GM12878 (cell line): ENCODE data around the gene CDC25A.

ENCODE experiments used
- EZH2 ChIP-seq: IDR thresholded peaks from 2 replicates; pipeline ENCODE4 v1.6.1; 2012; ENCODE audit warnings: low read depth, mild to moderate bottlenecking, control low read depth, inconsistent platforms, low read length, borderline replicate concordance; ENCODE audit not compliant: control insufficient read depth
- POLR2AphosphoS5 ChIP-seq: IDR thresholded peaks from 2 replicates; pipeline ENCODE4 v1.6.1; 2011; ENCODE audit warnings: mild to moderate bottlenecking, low read length, inconsistent platforms
- RB1 ChIP-seq: fragments of 450-650 bp; formaldehyde crosslinking; IDR thresholded peaks from 2 replicates; pipeline ENCODE4 v1.6.1; 2017; ENCODE audit warnings: mild to moderate bottlenecking, borderline replicate concordance
- YBX1 ChIP-seq: fragments of 450-650 bp; IDR thresholded peaks from 2 replicates; pipeline ENCODE4 v1.6.1; 2016; ENCODE audit warnings: antibody characterized with exemption
- ZNF274 ChIP-seq: IDR thresholded peaks from one replicate; pipeline ENCODE4 v1.8.0; 2011; ENCODE audit not compliant: insufficient read length, insufficient read depth
- TF ChIP-seq, protein P1 (sequence below), 3 experiments: IDR thresholded peaks in 2 of 3; conservative IDR thresholded peaks in 1 of 3; 2 replicates each; pipeline ENCODE4 v1.5.1; 2011; ENCODE audit warnings: low read depth in 3 of 3, low read length in 3 of 3, mild to moderate bottlenecking in 3 of 3, control low read depth in 2 of 3, moderate library complexity in 2 of 3, inconsistent platforms in 1 of 3, mixed read lengths in 1 of 3; ENCODE audit not compliant: control insufficient read depth in 2 of 3, insufficient read depth in 1 of 3; ENCODE audit errors: extremely low read depth in 1 of 3
- TF ChIP-seq, protein P2 (sequence below): IDR thresholded peaks from 2 replicates; pipeline ENCODE4 v1.6.1; 2011; ENCODE audit warnings: low read depth, mild to moderate bottlenecking, low read length, moderate library complexity, borderline replicate concordance; ENCODE audit errors: extremely low read depth
- TF ChIP-seq, protein P3 (sequence below): IDR thresholded peaks from 2 replicates; pipeline ENCODE4 v1.6.1; 2011; ENCODE audit warnings: low read depth, low read length, improper control_type of control experiment, borderline replicate concordance

DNA sequence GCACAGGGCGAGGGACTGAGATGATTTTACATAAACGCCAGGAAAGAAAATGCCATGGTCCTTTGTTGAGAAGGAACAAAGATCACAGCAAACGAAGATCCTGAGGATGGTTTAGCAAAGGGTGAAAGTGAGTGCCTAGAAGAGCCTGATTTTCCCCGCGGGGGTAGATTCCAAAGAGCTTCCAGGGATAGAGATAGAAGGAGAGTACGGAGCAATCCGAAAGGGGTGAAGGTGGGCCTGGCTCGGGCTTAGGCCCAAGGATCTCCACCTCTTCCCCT is 977 bp downstream of the CDC25A start:
- TF ChIP-seq RB1 (no peak), YBX1 (no peak), EZH2 (no peak), POLR2AphosphoS5 (no peak), ZNF274 (no peak)
- TF ChIP-seq, protein P1, sequence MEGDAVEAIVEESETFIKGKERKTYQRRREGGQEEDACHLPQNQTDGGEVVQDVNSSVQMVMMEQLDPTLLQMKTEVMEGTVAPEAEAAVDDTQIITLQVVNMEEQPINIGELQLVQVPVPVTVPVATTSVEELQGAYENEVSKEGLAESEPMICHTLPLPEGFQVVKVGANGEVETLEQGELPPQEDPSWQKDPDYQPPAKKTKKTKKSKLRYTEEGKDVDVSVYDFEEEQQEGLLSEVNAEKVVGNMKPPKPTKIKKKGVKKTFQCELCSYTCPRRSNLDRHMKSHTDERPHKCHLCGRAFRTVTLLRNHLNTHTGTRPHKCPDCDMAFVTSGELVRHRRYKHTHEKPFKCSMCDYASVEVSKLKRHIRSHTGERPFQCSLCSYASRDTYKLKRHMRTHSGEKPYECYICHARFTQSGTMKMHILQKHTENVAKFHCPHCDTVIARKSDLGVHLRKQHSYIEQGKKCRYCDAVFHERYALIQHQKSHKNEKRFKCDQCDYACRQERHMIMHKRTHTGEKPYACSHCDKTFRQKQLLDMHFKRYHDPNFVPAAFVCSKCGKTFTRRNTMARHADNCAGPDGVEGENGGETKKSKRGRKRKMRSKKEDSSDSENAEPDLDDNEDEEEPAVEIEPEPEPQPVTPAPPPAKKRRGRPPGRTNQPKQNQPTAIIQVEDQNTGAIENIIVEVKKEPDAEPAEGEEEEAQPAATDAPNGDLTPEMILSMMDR (IDR thresholded peaks at IDR 0.05 in 2 of 3, conservative IDR thresholded peaks at IDR 0.05 in 1 of 3; ENCODE audit: control insufficient read depth in 2 of 3, extremely low read depth in 1 of 3, insufficient read depth in 1 of 3, low read depth in 3 of 3, low read length in 3 of 3), result no peak
- TF ChIP-seq, protein P2, sequence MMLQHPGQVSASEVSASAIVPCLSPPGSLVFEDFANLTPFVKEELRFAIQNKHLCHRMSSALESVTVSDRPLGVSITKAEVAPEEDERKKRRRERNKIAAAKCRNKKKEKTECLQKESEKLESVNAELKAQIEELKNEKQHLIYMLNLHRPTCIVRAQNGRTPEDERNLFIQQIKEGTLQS, result no peak
- TF ChIP-seq, protein P3, sequence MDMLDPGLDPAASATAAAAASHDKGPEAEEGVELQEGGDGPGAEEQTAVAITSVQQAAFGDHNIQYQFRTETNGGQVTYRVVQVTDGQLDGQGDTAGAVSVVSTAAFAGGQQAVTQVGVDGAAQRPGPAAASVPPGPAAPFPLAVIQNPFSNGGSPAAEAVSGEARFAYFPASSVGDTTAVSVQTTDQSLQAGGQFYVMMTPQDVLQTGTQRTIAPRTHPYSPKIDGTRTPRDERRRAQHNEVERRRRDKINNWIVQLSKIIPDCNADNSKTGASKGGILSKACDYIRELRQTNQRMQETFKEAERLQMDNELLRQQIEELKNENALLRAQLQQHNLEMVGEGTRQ, result no peak
